GM12875 (cell line): ENCODE data around the gene SPTA1.

Source experiments
- H3K4me3 ChIP-seq: one replicate; pipeline ENCODE4 v1.5.1; 2011; ENCODE audit warnings: low read depth, low read length, control low read depth
- CTCF ChIP-seq: IDR thresholded peaks from 2 replicates; pipeline ENCODE4 v1.5.1; 2011; ENCODE audit warnings: low read depth, mild to moderate bottlenecking, control low read depth, inconsistent platforms, low read length, moderate library complexity, borderline replicate concordance; ENCODE audit not compliant: insufficient read depth

Gene SPTA1

GRCh38 chr1:158687037-158687436, 522 bp upstream of the SPTA1 start:
- no peak for TF ChIP-seq CTCF
- no peak overlapping the region for H3K4me3 ChIP-seq

- H3K4me3 ChIP-seq: no peak overlapping the region
- no peak for TF ChIP-seq CTCF
These were observed 1.4 kb downstream of the SPTA1 start for GRCh38 chr1:158685085-158685484.

GRCh38 chr1:158681606-158682005, 4.9 kb downstream of the SPTA1 start:
- no peak for TF ChIP-seq CTCF
- no peak overlapping the region for H3K4me3 ChIP-seq

GRCh38 chr1:158679289-158679688, 7.2 kb downstream of the SPTA1 start:
- TF ChIP-seq CTCF: no peak

GRCh38 chr1:158675563-158676323, 10.8 kb downstream of the SPTA1 start:
- no peak for TF ChIP-seq CTCF
- H3K4me3 ChIP-seq: no peak overlapping the region

More at GRCh38 chr1:158679289-158679688, 7.2 kb downstream of the SPTA1 start:
- no peak overlapping the region for H3K4me3 ChIP-seq

GRCh38 chr1:158674302-158674701, 12.2 kb downstream of the SPTA1 start:
- H3K4me3 ChIP-seq: no peak overlapping the region
- TF ChIP-seq CTCF: no peak

- H3K4me3 ChIP-seq: no peak overlapping the region
- no peak for TF ChIP-seq CTCF
These were observed 20.5 kb downstream of the SPTA1 start for GRCh38 chr1:158666037-158666436.
